Lung (tissue), 12 donors: Measurements from ENCODE around the gene TLCD1. TPM values are rescaled to one million over a fixed set of nuclear protein-coding genes. Genes with fewer than 3 reads are reported as not detected.

ENCODE experiments used
- ATAC-seq: fragments of 200-7000 bp; cut with Tn5 transposase; one replicate; pipeline ENCODE4 v1.9.1; 2020; ENCODE audit warnings: moderate number of reproducible peaks; ENCODE audit not compliant: insufficient read depth, low FRiP score
- DNase-seq, 3 donors: peaks; one replicate each; pipeline ENCODE4 v3.0.0-alpha.2; 2013 to 2017
- H3K27ac ChIP-seq, 2 donors: one replicate each; pipeline ENCODE4 v1.5.1; 2013; ENCODE audit warnings: mild to moderate bottlenecking in 2 of 2, moderate library complexity in 2 of 2, control low read depth in 1 of 2, inconsistent platforms in 1 of 2, low read depth in 1 of 2, low read length in 1 of 2
- H3K27me3 ChIP-seq, 3 donors: one replicate each; pipeline ENCODE4 v1.5.1; 2013; ENCODE audit warnings: low read length in 2 of 3; ENCODE audit not compliant: control insufficient read depth in 3 of 3, insufficient read depth in 3 of 3
- H3K36me3 ChIP-seq, 4 donors: one replicate each; pipeline ENCODE4 v1.5.1; 2013; ENCODE audit warnings: low read length in 4 of 4, mild to moderate bottlenecking in 1 of 4, moderate library complexity in 1 of 4; ENCODE audit not compliant: control insufficient read depth in 4 of 4, insufficient read depth in 4 of 4
- H3K4me1 ChIP-seq, 5 donors: one replicate each; pipeline ENCODE4 v1.5.1; 2013; ENCODE audit warnings: low read length in 5 of 5, mild to moderate bottlenecking in 2 of 5, moderate library complexity in 1 of 5; ENCODE audit not compliant: control insufficient read depth in 5 of 5, insufficient read depth in 5 of 5
- H3K4me3 ChIP-seq: one replicate; pipeline ENCODE4 v1.5.1; 2013; ENCODE audit warnings: mild to moderate bottlenecking, control low read depth, moderate library complexity
- H3K9ac ChIP-seq, 2 donors: one replicate each; pipeline ENCODE4 v1.5.1; 2013; ENCODE audit warnings: low read length in 2 of 2, control low read depth in 1 of 2; ENCODE audit not compliant: insufficient read depth in 1 of 2
- H3K9me3 ChIP-seq, 4 donors: one replicate each; pipeline ENCODE4 v1.5.1; 2013; ENCODE audit warnings: low read length in 3 of 4, mild to moderate bottlenecking in 1 of 4, moderate library complexity in 1 of 4; ENCODE audit not compliant: control insufficient read depth in 4 of 4, insufficient read depth in 3 of 4
- WGBS, 2 donors: extraction: QIAGEN DNeasy Blood & Tissue Kit; methylation state at CpG; one replicate each; pipeline ENCODE4 v1.1.7; 2013; 5-methylcytosine and 5-hydroxymethylcytosine counted together
- polyA plus RNA-seq, 2 donors: library from polyadenylated mRNA; stranded (reverse); fragments of 200-250 nt; gene quantifications; one replicate each; pipeline ENCODE4 v1.2.1, GENCODE V29; 2013
- total RNA-seq, 2 donors: library from RNA; depleted of rRNA in 1 of 2; stranded (reverse); fragments of >200 nt in 1 of 2; gene quantifications; one replicate each; pipeline ENCODE4 v1.2.1, GENCODE V29; 2014 to 2021
- TF ChIP-seq, protein P1 (sequence below): IDR thresholded peaks from 2 replicates; pipeline ENCODE4 v1.5.1; 2012; ENCODE audit warnings: mild to moderate bottlenecking; ENCODE audit errors: control extremely low read depth, extremely low read depth
- donor health status: control.
- donor health status: control.
- donor health status: Bipolar disorder and iron deficiency.
- donor health status: healthy.
- donor health status: DM: yes; HTN: yes; CAD: no.

Gene TLCD1
- total and polyA plus RNA-seq, 4 donors, result 3.8 to 42.0 (median 28.7) TPM

DNA sequence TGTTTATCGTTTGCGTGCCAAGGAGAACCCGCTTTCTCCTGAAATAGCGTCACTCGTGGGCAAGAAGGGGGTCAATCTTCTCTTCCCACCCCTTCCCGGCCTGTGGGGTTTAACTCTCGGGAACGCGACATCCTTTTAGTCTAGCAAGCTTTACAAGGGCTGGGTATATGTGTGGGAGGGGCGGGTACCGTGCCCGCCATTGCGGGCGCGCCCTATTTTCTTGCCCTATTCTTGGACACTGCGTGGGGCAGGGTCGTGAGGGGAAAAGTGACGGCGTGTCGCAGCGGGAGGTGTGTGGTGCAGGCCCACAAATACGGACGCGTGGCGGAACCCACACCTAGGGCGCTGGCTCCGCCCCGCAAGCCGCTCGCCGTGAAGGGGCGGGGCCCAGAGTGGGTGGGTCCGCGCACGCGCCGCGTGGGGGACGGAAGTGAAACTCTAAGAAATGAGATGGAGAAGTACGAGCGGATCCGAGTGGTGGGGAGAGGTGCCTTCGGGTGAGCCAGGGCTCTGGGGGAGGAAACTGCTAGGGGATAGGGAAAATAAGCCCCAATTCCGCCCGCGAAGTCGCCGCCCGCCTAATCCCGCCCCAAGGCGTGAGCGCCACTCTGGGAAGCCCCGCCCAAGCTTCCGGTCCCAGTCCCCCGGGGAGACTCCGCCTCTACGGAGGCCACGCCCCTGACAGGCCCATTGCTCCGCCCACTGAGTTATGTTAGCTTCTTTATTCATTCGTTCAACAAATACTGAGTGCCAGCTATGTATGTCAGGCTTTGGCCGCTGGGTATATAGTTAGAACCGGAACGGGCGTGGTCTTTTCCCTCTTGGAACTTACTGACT lies 2.5 kb upstream of the TLCD1 start, which contains the start of gene NEK8:
Gene NEK8 (plus strand): TSS at position 425 of the 837 bp plus-strand sequence. CDS start 26 bp downstream, at position 451.
- Histone ChIP-seq H3K36me3 (peaks cover under 1 to 9% (median 6%) of the 10 kb centered on the region in 4 donors), H3K27me3 (no peaks in the 10 kb centered on the region), H3K27ac (peak within 1 kb of the TSS; percentile 91 to 97), H3K9me3 (no peaks in the 10 kb centered on the region), H3K9ac (peak within 1 kb of the TSS; percentile 46 to 89), H3K4me3 (peak within 1 kb of the TSS; percentile 46), H3K4me1 (peaks cover 0 to 31% (median 5%) of the 10 kb centered on the region in 5 donors)
- TF ChIP-seq, protein P1, sequence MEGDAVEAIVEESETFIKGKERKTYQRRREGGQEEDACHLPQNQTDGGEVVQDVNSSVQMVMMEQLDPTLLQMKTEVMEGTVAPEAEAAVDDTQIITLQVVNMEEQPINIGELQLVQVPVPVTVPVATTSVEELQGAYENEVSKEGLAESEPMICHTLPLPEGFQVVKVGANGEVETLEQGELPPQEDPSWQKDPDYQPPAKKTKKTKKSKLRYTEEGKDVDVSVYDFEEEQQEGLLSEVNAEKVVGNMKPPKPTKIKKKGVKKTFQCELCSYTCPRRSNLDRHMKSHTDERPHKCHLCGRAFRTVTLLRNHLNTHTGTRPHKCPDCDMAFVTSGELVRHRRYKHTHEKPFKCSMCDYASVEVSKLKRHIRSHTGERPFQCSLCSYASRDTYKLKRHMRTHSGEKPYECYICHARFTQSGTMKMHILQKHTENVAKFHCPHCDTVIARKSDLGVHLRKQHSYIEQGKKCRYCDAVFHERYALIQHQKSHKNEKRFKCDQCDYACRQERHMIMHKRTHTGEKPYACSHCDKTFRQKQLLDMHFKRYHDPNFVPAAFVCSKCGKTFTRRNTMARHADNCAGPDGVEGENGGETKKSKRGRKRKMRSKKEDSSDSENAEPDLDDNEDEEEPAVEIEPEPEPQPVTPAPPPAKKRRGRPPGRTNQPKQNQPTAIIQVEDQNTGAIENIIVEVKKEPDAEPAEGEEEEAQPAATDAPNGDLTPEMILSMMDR, result no peak
- ATAC-seq, result peak; percentile 73
- peak; percentile 97 to 98 (median 98) for DNase-seq
- WGBS, 2 donors, result 0% methylated on average over 55 to 64 of the region's 64 CpGs

DNA sequence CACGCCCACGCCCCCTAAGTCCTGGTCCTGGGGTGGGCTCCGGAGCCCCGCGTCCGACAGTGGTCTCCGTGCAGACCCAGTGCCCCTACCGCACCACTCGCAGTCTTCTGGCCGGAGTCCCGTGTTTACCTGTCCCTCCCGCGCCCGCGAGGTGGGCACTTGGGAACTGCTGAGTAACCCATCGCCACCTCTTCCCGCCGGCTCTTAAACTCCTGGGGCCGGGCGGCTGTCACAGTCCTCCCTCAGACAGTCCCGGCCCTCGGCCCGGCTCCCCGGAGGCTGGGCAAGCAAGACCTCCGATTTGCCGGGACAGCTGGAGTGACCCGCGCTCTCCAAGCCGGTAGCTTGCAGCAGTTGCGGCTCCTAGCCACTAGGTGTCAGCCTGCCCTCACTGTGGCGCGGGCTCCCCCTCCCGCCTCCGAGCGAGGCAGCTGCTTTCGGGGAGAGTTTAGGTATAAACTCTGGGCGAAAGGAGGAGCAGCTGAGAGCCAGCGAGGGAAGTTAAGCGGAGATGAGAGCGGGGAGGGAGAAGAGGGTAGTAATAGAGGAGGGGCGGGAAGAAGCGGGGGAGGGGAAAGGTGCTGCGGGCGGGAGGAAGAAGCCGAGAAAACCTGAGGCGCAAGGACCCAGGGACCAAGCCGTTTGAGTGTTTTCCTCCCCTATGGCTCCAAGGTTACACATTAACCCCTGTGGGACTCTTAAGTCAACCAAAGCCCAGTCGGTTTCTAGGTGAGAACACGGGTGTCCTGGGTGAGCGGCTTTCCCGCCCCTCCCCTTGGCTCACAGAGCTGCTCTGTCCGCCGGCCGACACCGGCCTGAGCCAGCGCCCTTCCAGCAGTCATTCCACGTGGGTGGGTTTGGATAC lies 826 bp upstream of the TLCD1 start:
- Histone ChIP-seq H3K4me1 (peaks cover 0 to 38% (median 5%) of the 10 kb centered on the region in 5 donors), H3K4me3 (peak overlapping the region; percentile 47), H3K27ac (peak overlapping the region; percentile 38 to 78), H3K36me3 (peaks cover 9 to 24% (median 16%) of the 10 kb centered on the region in 4 donors), H3K9ac (no peak overlapping the region), H3K9me3 (no peaks in the 10 kb centered on the region), H3K27me3 (no peaks in the 10 kb centered on the region)
- WGBS, 2 donors, result 0 to 1% methylated on average over 53 to 57 of the region's 57 CpGs
- peak; percentile 76 for ATAC-seq
- TF ChIP-seq, protein P1, result peak; percentile 99
- peak; percentile 98 for DNase-seq

DNA sequence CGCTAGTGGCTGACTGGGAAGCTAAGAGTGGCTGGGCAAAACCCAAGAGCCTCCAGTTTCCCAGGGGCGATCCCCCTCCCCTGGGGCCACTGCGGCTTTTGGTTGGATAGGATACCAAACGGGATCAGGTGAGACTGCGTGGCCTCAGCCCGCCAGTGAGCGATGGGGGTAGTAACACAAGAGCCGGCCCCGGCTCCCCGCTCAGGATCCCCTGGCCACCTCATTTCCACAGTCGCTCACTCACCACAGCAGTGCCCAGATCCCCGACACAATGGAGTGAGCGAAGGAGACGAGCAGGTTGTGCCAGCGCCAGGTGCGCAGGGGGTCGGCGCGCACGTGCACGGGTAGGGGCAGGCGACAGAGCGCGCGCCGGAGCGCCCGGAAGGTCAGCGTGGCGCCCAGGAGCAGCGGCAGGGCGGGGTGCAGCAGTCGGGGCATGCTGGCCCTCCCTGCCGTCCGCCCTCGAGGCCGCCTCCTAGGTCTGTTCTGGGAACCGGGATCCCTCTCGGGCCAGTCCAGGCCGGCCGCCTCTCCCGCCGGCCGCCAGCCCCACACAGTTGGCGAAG lies 290 bp downstream of the TLCD1 start:
- DNase-seq (no peak), ATAC-seq (peak; percentile 1)
- H3K27ac ChIP-seq, result peak overlapping the region; percentile 21 to 92
- H3K36me3 ChIP-seq, result peaks cover 9 to 34% (median 22%) of the 10 kb centered on the region in 4 donors
- peak overlapping the region; percentile 39 for H3K4me3 ChIP-seq
- H3K27me3 ChIP-seq, result no peaks in the 10 kb centered on the region
- H3K9ac ChIP-seq, result no peak overlapping the region
- TF ChIP-seq, protein P1, result no peak
- H3K9me3 ChIP-seq, result no peaks in the 10 kb centered on the region
- peaks cover 0 to 49% (median 15%) of the 10 kb centered on the region in 5 donors for H3K4me1 ChIP-seq
- 2% methylated on average over 42 to 45 of the region's 45 CpGs for WGBS, 2 donors
